Gastrocnemius medialis (tissue), 4 donors: ENCODE results near the gene PRR36. TPM values are rescaled to one million over a fixed set of nuclear protein-coding genes. Genes with fewer than 3 reads are reported as not detected.

Source experiments
- ATAC-seq, 2 donors: fragments of 150-250 bp; one replicate each; pipeline ENCODE4 v1.9.1; 2016
- DNase-seq, 2 donors: peaks; one replicate each; pipeline ENCODE4 v3.0.0-alpha.2; 2019
- H3K27ac ChIP-seq, 4 donors: fragments of 200-600 bp; sonication (generic); 1 replicate in 1 of 4; 2 replicates in 3 of 4; pipeline ENCODE4 v1.5.1; 2016 to 2018; ENCODE audit warnings: mild to moderate bottlenecking in 2 of 4, moderate library complexity in 1 of 4
- H3K27me3 ChIP-seq, 3 donors: fragments of 200-600 bp; sonication (generic) in 2 of 3; 1 replicate in 1 of 3; 2 replicates in 2 of 3; pipeline versions ENCODE4 v1.5.1 to v1.6.0; 2016 to 2019; ENCODE audit warnings: mild to moderate bottlenecking in 1 of 3, moderate library complexity in 1 of 3
- H3K36me3 ChIP-seq, 2 donors: fragments of 200-600 bp; sonication (generic) in 1 of 2; one replicate each; pipeline ENCODE4 v1.5.1; 2017 to 2018
- H3K4me1 ChIP-seq, 2 donors: fragments of 200-600 bp; sonication (generic) in 1 of 2; one replicate each; pipeline ENCODE4 v1.5.1; 2016 to 2017; ENCODE audit warnings: mild to moderate bottlenecking in 2 of 2
- H3K4me3 ChIP-seq, 4 donors: fragments of 200-600 bp; sonication (generic) in 3 of 4; 1 replicate in 1 of 4; 2 replicates in 3 of 4; pipeline ENCODE4 v1.5.1; 2016 to 2019; ENCODE audit warnings: mild to moderate bottlenecking in 2 of 4
- H3K9me3 ChIP-seq, 3 donors: fragments of 200-600 bp; sonication (generic) in 2 of 3; 1 replicate in 1 of 3; 2 replicates in 2 of 3; pipeline ENCODE4 v1.5.1; 2016 to 2019
- POLR2A ChIP-seq, 2 donors: fragments of 450-650 bp; IDR thresholded peaks; one replicate each; pipeline ENCODE4 v1.6.1; 2017; ENCODE audit warnings: antibody characterized with exemption in 2 of 2, mild to moderate bottlenecking in 2 of 2, moderate library complexity in 2 of 2
- in situ Hi-C, 4 donors: fragments of 200-750 bp; cut with MboI; loops; one replicate each; pipeline versions ENCODE4 v1.15.0 to v1.8.0; 2017; ENCODE audit warnings: low sequenced_read_pairs in 4 of 4
- intact Hi-C: fragments of 100-400 bp; cut with DNase I; formaldehyde crosslinking; loops from one replicate; pipeline ENCODE4 v1.15.1; 2023; ENCODE audit warnings: low total_unique reads
- total RNA-seq, 4 donors: library from RNA; depleted of rRNA; stranded (reverse); fragments of >200 nt; gene quantifications; one replicate each; pipeline versions ENCODE4 v1.1.0 to v1.2.3, GENCODE V29; 2016
- TF ChIP-seq, protein P1 (sequence below), 5 experiments: fragments of 450-650 bp in 3 of 5; fragments of 200-600 bp in 2 of 5; sonication (generic) in 2 of 5; IDR thresholded peaks in 4 of 5; conservative IDR thresholded peaks in 1 of 5; 1 replicate in 4 of 5; 2 replicates in 1 of 5; pipeline ENCODE4 v1.5.1; 2016 to 2019; ENCODE audit warnings: antibody characterized with exemption in 5 of 5, mild to moderate bottlenecking in 3 of 5, moderate library complexity in 3 of 5

The PRR36 gene
- total RNA-seq, 4 donors from 2014 or later, result not detected

DNA sequence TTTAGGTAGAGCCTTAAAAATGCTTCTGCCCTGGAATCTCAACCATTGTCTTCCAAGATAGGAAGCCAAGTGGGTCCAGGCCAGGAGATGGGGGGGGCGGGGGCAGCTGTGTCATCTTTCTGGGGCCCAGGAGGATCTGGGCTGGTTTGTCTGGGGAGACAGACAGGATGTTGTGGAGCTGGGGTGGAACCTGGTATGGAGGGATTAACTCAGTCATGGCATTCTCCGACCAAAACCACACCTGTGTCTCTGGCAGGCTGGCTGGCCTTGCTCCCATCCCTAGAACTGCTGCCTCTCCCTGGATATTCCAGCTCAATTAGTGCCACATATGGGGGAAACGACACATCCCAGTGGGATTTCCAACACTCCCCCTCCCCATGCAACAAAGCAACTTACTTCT, 26.7 kb upstream of the PRR36 start:
- TF ChIP-seq, protein P1, sequence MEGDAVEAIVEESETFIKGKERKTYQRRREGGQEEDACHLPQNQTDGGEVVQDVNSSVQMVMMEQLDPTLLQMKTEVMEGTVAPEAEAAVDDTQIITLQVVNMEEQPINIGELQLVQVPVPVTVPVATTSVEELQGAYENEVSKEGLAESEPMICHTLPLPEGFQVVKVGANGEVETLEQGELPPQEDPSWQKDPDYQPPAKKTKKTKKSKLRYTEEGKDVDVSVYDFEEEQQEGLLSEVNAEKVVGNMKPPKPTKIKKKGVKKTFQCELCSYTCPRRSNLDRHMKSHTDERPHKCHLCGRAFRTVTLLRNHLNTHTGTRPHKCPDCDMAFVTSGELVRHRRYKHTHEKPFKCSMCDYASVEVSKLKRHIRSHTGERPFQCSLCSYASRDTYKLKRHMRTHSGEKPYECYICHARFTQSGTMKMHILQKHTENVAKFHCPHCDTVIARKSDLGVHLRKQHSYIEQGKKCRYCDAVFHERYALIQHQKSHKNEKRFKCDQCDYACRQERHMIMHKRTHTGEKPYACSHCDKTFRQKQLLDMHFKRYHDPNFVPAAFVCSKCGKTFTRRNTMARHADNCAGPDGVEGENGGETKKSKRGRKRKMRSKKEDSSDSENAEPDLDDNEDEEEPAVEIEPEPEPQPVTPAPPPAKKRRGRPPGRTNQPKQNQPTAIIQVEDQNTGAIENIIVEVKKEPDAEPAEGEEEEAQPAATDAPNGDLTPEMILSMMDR (IDR thresholded peaks at IDR 0.05 in 4 of 5, conservative IDR thresholded peaks at IDR 0.05 in 1 of 5), result no peak
- TF ChIP-seq POLR2A (IDR thresholded peaks at IDR 0.05), result no peak
- Histone ChIP-seq H3K4me3 (no peak overlapping the region), H3K4me1 (peaks cover 22 to 30% of the 10 kb centered on the region in 2 donors), H3K27ac (no peak overlapping the region), H3K36me3 (peaks cover 0 to 7% of the 10 kb centered on the region in 2 donors), H3K27me3 (no peaks in the 10 kb centered on the region), H3K9me3 (no peaks in the 10 kb centered on the region)
- intact Hi-C loops (loop anchor here (10.0 kb wide), 1 partner anchor 614 kb away; the partner anchor contains the start of gene ZNF414), in situ Hi-C loops (no loop called here)
- ATAC-seq, result no peak
- no peak for DNase-seq

DNA sequence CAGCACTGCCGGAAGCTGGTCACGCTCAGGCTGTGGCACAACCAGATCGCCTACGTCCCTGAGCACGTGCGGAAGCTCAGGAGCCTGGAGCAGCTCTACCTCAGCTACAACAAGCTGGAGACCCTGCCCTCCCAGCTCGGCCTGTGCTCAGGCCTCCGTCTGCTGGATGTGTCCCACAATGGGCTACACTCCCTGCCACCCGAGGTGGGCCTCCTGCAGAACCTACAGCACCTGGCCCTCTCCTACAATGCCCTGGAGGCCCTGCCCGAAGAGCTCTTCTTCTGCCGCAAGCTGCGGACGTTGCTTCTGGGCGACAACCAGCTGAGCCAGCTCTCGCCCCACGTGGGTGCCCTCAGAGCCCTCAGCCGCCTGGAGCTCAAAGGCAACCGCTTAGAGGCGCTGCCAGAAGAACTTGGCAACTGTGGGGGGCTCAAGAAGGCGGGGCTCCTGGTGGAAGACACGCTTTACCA, 26.2 kb upstream of the PRR36 start:
- ATAC-seq, result no peak
- Histone ChIP-seq H3K36me3 (peaks cover 0 to 2% of the 10 kb centered on the region in 2 donors), H3K4me3 (no peak overlapping the region), H3K4me1 (peaks cover 21 to 27% of the 10 kb centered on the region in 2 donors), H3K27me3 (no peaks in the 10 kb centered on the region), H3K27ac (no peak overlapping the region), H3K9me3 (no peaks in the 10 kb centered on the region)
- intact Hi-C loops, result loop anchor here (10.0 kb wide), 1 partner anchor 614 kb away; the partner anchor contains the start of gene ZNF414
- in situ Hi-C loops, result no loop called here
- no peak for TF ChIP-seq POLR2A (IDR thresholded peaks at IDR 0.05)
- TF ChIP-seq, protein P1 (IDR thresholded peaks at IDR 0.05 in 4 of 5, conservative IDR thresholded peaks at IDR 0.05 in 1 of 5), result no peak
- no peak for DNase-seq

DNA sequence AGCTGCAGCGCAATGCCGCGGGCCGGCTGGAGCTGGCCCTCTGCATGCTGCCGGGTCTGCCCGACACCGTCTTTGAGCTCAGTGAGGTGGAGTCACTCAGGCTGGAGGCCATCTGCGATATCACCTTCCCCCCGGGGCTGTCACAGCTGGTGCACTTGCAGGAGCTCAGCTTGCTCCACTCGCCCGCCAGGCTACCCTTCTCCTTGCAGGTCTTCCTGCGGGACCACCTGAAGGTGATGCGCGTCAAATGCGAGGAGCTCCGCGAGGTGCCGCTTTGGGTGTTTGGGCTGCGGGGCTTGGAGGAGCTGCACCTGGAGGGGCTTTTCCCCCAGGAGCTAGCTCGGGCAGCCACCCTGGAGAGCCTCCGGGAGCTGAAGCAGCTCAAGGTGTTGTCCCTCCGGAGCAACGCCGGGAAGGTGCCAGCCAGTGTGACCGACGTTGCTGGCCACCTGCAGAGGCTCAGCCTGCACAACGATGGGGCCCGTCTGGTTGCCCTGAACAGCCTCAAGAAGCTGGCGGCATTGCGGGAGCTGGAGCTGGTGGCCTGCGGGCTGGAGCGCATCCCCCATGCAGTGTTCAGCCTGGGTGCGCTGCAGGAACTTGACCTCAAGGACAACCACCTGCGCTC, 25.7 kb upstream of the PRR36 start:
- Histone ChIP-seq H3K27me3 (peaks cover 0 to 2% (median 0%) of the 10 kb centered on the region in 3 donors), H3K4me3 (no peak overlapping the region), H3K36me3 (no peaks in the 10 kb centered on the region), H3K4me1 (peaks cover 15 to 21% of the 10 kb centered on the region in 2 donors), H3K9me3 (no peaks in the 10 kb centered on the region), H3K27ac (no peak overlapping the region)
- in situ Hi-C loops, result no loop called here
- ATAC-seq (no peak), DNase-seq (no peak)
- TF ChIP-seq POLR2A (IDR thresholded peaks at IDR 0.05), result no peak
- TF ChIP-seq, protein P1 (IDR thresholded peaks at IDR 0.05 in 4 of 5, conservative IDR thresholded peaks at IDR 0.05 in 1 of 5), result no peak
- intact Hi-C loops, result loop anchor here (10.0 kb wide), 1 partner anchor 615 kb away; the partner anchor contains the start of gene ZNF414

DNA sequence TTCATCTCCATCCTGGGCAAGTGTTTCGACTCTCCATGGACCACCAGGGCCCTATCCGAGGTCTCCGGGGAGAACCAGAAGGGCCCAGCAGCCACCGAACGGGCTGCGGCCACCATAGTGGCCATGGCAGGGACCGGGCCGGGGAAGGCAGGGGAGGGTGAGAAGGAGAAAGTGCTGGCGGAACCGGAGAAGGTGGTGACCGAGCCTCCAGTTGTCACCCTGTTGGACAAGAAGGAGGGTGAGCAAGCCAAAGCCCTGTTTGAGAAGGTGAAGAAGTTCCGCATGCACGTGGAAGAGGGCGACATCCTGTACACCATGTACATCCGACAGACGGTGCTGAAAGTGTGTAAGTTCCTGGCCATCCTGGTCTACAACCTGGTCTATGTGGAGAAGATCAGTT, 24.8 kb upstream of the PRR36 start:
- intact Hi-C loops (no loop called here), in situ Hi-C loops (no loop called here)
- no peak for ATAC-seq

More for the DNA sequence above, 24.8 kb upstream of the PRR36 start:
- no peak for TF ChIP-seq POLR2A (IDR thresholded peaks at IDR 0.05)
- TF ChIP-seq, protein P1 (IDR thresholded peaks at IDR 0.05 in 4 of 5, conservative IDR thresholded peaks at IDR 0.05 in 1 of 5), result no peak
- no peaks in the 10 kb centered on the region for H3K36me3 ChIP-seq
- H3K27me3 ChIP-seq, result peaks cover 2 to 10% (median 7%) of the 10 kb centered on the region in 3 donors
- H3K9me3 ChIP-seq, result no peaks in the 10 kb centered on the region
- DNase-seq, result no peak
- H3K4me1 ChIP-seq, result peaks cover 10 to 15% of the 10 kb centered on the region in 2 donors
- H3K27ac ChIP-seq, result no peak overlapping the region
- H3K4me3 ChIP-seq, result no peak overlapping the region
